Fibroblast of skin of left quadriceps (primary cell): ENCODE results near the gene AGRN.

Source experiments
- DNase-seq, 2 experiments: peaks; one replicate each; pipeline ENCODE4 v3.0.0-alpha.2; 2013; ENCODE audit warnings: low read depth in 2 of 2

The AGRN gene

GRCh38 chr1:1080122-1080757 is 60.3 kb downstream of the AGRN start:
- DNase-seq = peak; percentile 20 to 27

- DNase-seq = no peak
These were observed 61.0 kb downstream of the AGRN start for GRCh38 chr1:1080951-1081310.

GRCh38 chr1:1081311-1082238 is 61.7 kb downstream of the AGRN start:
- no peak for DNase-seq

- no peak for DNase-seq
These were observed 62.4 kb downstream of the AGRN start for GRCh38 chr1:1082239-1082775.

- DNase-seq = no peak
These were observed 63.0 kb downstream of the AGRN start for GRCh38 chr1:1082776-1083415.

GRCh38 chr1:1083416-1084371 is 63.8 kb downstream of the AGRN start:
- no peak for DNase-seq

- DNase-seq = no peak
These were observed 64.7 kb downstream of the AGRN start for GRCh38 chr1:1084372-1085170.

GRCh38 chr1:1085171-1085841 is 65.4 kb downstream of the AGRN start:
- no peak for DNase-seq

- no peak for DNase-seq
These were observed 66.3 kb downstream of the AGRN start for GRCh38 chr1:1085911-1086841.

- DNase-seq = no peak
These were observed 67.0 kb downstream of the AGRN start for GRCh38 chr1:1086911-1087341.

- DNase-seq = no peak
These were observed 67.6 kb downstream of the AGRN start for GRCh38 chr1:1087351-1088028.

GRCh38 chr1:1088029-1088800 is 68.3 kb downstream of the AGRN start:
- DNase-seq = no peak

- no peak for DNase-seq
These were observed 69.1 kb downstream of the AGRN start for GRCh38 chr1:1088801-1089680.

GRCh38 chr1:1089731-1090423 is 70.0 kb downstream of the AGRN start:
- DNase-seq = no peak

- no peak for DNase-seq
These were observed 70.8 kb downstream of the AGRN start for GRCh38 chr1:1090424-1091343.
